HCT116 (cell line): ENCODE results near the gene SHISA8.

Experiments used
- CEBPB ChIP-seq: IDR thresholded peaks from 2 replicates; pipeline ENCODE4 v1.6.1; 2012; ENCODE audit warnings: low read depth
- EGR1 ChIP-seq: IDR thresholded peaks from 2 replicates; pipeline ENCODE4 v1.6.1; 2012; ENCODE audit warnings: low read depth
- EZH2 ChIP-seq: fragments of 200-600 bp; sonication (generic); IDR thresholded peaks from 2 replicates; pipeline ENCODE4 v1.6.1; 2017; ENCODE audit warnings: antibody characterized with exemption, mixed run types
- JUND ChIP-seq: IDR thresholded peaks from 2 replicates; pipeline ENCODE4 v1.6.1; 2012
- POLR2A ChIP-seq: IDR thresholded peaks from 2 replicates; pipeline ENCODE4 v1.7.0; 2011; ENCODE audit warnings: borderline replicate concordance; ENCODE audit not compliant: insufficient read depth, insufficient read length; ENCODE audit errors: extremely low read depth
- YY1 ChIP-seq: IDR thresholded peaks from 2 replicates; pipeline ENCODE4 v1.6.1; 2011; ENCODE audit warnings: low read length, low read depth, moderate library complexity, mild to moderate bottlenecking; ENCODE audit not compliant: insufficient replicate concordance; ENCODE audit errors: extremely low read depth
- TF ChIP-seq, protein P1 (sequence below): IDR thresholded peaks from 2 replicates; pipeline ENCODE4 v1.6.1; 2012; ENCODE audit warnings: low read depth
- TF ChIP-seq, protein P2 (sequence below), 3 experiments: fragments of 200-600 bp in 1 of 3; sonication (generic) in 1 of 3; IDR thresholded peaks in 2 of 3; conservative IDR thresholded peaks in 1 of 3; 2 replicates each; pipeline ENCODE4 v1.5.1; 2012 to 2017; ENCODE audit warnings: low read depth in 2 of 3, low read length in 2 of 3, antibody characterized with exemption in 1 of 3, borderline replicate concordance in 1 of 3, control low read depth in 1 of 3, mild to moderate bottlenecking in 1 of 3, mixed read lengths in 1 of 3, mixed run types in 1 of 3, moderate library complexity in 1 of 3; ENCODE audit not compliant: insufficient read depth in 1 of 3

DNA sequence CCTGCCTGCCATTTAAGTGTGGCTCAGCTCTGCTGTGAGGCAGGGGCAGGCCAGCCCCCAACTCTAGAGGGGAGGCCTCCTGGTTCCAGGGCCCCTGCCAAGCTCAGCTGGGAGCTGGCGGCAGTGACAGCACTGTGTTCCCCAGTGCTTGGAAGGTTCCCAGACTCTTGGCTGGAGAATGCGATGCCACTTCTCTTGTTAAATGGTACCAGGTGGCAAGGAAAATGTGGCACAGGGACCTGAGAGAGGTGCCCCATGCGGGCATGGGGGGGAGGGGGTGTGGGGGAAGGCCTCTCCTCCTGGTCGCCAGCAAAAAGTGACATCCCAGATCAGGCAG lies 20.1 kb upstream of the SHISA8 start:
- TF ChIP-seq EZH2, result no peak
- TF ChIP-seq EGR1, result no peak
- TF ChIP-seq, protein P1, sequence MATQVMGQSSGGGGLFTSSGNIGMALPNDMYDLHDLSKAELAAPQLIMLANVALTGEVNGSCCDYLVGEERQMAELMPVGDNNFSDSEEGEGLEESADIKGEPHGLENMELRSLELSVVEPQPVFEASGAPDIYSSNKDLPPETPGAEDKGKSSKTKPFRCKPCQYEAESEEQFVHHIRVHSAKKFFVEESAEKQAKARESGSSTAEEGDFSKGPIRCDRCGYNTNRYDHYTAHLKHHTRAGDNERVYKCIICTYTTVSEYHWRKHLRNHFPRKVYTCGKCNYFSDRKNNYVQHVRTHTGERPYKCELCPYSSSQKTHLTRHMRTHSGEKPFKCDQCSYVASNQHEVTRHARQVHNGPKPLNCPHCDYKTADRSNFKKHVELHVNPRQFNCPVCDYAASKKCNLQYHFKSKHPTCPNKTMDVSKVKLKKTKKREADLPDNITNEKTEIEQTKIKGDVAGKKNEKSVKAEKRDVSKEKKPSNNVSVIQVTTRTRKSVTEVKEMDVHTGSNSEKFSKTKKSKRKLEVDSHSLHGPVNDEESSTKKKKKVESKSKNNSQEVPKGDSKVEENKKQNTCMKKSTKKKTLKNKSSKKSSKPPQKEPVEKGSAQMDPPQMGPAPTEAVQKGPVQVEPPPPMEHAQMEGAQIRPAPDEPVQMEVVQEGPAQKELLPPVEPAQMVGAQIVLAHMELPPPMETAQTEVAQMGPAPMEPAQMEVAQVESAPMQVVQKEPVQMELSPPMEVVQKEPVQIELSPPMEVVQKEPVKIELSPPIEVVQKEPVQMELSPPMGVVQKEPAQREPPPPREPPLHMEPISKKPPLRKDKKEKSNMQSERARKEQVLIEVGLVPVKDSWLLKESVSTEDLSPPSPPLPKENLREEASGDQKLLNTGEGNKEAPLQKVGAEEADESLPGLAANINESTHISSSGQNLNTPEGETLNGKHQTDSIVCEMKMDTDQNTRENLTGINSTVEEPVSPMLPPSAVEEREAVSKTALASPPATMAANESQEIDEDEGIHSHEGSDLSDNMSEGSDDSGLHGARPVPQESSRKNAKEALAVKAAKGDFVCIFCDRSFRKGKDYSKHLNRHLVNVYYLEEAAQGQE, result no peak
- TF ChIP-seq YY1, result no peak
- TF ChIP-seq CEBPB, result no peak
- no peak for TF ChIP-seq JUND
- TF ChIP-seq, protein P2, sequence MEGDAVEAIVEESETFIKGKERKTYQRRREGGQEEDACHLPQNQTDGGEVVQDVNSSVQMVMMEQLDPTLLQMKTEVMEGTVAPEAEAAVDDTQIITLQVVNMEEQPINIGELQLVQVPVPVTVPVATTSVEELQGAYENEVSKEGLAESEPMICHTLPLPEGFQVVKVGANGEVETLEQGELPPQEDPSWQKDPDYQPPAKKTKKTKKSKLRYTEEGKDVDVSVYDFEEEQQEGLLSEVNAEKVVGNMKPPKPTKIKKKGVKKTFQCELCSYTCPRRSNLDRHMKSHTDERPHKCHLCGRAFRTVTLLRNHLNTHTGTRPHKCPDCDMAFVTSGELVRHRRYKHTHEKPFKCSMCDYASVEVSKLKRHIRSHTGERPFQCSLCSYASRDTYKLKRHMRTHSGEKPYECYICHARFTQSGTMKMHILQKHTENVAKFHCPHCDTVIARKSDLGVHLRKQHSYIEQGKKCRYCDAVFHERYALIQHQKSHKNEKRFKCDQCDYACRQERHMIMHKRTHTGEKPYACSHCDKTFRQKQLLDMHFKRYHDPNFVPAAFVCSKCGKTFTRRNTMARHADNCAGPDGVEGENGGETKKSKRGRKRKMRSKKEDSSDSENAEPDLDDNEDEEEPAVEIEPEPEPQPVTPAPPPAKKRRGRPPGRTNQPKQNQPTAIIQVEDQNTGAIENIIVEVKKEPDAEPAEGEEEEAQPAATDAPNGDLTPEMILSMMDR (IDR thresholded peaks at IDR 0.05 in 2 of 3, conservative IDR thresholded peaks at IDR 0.05 in 1 of 3; ENCODE audit: borderline replicate concordance in 1 of 3, insufficient read depth in 1 of 3, low read depth in 2 of 3, low read length in 2 of 3), result no peak
- no peak for TF ChIP-seq POLR2A
